ENCODE measurements around the gene LUC7L3.
A peak's percentile ranks its signal among the peaks of the same experiment; 100 is the strongest.
"Not testable (repeated sequence)": the region's sequence is repeated elsewhere in the genome, so short reads cannot be mapped to it uniquely, and the experiment has no call there.

LUC7L3 gene

DNA sequence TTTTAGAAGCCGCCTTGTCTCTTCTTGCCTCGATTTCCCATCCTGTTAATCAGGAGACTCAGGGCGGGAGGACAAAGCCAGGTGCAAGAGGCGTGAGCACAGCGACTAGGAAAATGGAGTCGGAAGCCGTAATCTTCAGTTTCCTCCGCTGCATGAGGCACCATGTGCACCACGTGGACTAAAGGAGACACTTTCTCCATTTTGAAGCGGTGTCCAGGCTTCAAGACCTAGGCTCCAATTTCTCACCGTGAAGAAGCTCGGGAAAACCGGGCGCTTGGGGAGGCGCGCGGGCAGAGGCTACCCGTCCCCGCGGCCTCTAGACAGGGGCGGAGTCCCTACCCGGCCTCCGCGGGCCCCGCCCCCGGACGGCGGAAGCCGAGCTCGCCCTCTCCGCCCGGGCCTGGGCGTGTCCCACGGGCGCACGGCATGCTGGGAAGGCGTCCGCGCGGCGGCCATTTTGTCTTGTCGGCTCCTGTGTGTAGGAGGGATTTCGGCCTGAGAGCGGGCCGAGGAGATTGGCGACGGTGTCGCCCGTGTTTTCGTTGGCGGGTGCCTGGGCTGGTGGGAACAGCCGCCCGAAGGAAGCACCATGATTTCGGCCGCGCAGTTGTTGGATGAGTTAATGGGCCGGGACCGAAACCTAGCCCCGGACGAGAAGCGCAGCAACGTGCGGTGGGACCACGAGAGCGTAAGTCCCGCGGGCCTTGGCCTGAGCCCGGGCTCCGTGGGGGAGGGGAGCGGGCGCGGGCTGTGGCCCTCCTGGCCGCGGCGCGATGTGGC, at the start of gene LUC7L3:
Gene LUC7L3 (plus strand): TSS at position 460 of the 780 bp plus-strand sequence. CDS start 130 bp downstream, at position 590.
- DNase-seq (ENCODE audit: low read depth), result peak; percentile 92

DNA sequence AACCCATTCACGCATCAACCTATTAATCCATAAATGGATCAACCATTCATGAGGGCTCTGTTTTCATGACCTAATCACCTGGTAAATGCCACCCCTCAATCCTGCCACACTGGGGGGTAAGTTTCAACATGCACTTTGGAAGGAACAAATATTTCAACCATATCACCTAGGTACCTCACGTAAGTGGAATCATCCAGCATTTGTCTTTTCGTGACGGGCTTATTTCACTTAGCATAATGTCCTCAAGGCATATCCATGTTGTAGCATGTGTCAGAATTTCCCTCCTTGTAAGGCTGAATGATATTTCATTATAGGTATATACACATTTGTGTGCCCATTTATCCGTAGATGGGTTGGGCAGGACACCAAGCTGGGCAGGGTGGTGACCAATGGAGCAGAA, 47.3 kb upstream of the LUC7L3 start:
- DNase-seq (ENCODE audit: low read depth), result no peak

- DNase-seq (ENCODE audit: low read depth), result no peak
These were observed 46.4 kb upstream of the LUC7L3 start for GRCh38 chr17:50672831-50673551.

- DNase-seq (ENCODE audit: low read depth), result no peak
These were observed 44.2 kb upstream of the LUC7L3 start for GRCh38 chr17:50675190-50675589.

DNA sequence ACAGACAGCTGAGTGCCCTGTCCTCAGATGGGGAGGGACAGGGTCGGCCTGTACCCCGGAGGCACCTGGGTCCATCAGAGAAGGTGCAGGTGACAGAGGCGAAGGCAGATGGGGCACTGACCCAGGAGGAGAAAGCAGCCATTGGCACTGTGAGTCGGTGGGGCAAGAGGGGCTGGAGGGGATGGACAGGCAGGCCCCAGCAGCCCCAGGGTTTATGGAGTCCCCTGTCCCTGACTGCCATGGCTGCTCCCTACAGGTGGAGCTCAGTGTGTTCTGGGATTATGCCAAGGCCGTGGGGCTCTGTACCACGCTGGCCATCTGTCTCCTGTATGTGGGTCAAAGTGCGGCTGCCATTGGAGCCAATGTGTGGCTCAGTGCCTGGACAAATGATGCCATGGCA, 43.8 kb upstream of the LUC7L3 start:
- no peak for DNase-seq (ENCODE audit: low read depth)

GRCh38 chr17:50676065-50676975, 43.1 kb upstream of the LUC7L3 start:
- no peak for DNase-seq (ENCODE audit: low read depth)

GRCh38 chr17:50677851-50678375, 41.5 kb upstream of the LUC7L3 start:
- no peak for DNase-seq (ENCODE audit: low read depth)

DNA sequence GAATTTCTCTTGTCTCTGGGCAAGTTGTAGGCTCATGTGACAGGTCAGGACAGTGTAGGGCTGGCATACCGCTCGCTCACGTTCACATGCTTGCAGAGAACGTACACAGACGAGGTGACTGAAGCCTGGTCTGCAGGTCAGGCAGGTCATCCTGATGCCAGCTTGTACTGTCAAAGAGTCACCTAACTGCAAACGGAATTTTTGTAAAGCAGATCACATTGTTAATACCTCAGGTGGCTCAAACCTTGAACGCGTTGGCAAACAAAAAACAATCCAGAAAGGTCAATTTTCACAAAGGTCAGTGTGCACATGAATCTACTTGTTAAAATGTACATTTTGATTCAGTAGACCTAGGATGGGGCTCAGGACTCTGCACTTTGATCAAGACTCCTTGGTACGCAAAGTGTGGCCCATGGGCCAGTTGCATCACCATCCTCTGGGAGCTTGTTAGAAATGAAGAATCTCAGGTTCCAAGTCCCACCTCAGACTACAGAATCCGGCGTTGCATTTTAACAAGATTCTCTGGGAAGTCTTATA, 40.3 kb upstream of the LUC7L3 start:
- no peak for DNase-seq (ENCODE audit: low read depth)

DNA sequence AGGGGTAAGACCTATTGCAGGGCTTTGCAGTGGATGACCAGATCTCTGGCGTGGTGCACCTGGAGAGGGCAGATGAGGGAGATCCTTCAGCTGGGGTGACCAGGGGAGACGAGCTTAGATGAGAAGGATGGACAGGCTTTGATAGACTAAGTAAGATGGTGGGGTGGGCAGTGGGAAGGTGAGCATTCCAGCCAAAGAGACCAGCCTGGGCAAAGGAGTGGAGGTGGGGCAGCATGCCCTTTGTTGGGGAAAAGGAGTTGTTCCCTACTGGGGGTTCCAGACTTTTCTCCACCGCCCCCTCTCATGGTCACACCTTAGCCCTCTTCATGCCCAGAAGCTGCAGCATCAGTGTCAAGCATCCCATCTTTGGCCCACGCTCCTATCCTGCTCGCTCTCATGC, 39.3 kb upstream of the LUC7L3 start:
- no peak for DNase-seq (ENCODE audit: low read depth)

DNA sequence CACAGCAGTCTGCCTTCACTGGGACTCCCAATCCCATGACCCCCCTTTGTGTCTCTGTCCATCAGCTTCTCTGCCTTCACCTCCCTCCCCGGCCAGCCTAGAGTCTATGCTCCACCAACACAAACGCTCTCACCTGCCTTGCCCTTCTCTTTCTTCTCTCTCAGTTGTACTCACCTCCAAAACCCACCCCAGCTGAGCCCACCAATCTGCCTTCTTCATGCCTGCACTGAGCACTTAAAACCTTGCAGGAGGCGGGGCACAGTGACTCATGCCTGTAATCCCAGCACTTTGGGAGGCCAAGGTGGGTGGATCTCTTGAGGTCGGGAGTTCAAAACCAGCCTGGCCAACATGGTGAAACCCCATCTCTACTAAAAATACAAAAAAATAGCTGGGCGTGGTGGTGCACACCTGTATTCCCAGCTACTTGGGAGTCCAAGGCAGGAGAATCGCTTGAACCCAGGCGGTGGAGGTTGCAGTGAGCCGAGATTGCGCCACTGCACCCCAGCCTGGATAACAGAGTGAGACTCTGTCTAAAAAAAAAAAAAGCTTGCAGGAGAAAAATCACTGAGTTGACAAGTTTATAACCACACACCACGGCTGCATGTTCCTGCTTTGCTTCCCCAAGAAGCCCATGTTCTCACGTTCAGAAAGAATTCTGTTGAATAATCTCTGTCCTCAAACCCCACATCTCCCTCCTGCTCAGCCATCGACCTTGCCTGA, 38.7 kb upstream of the LUC7L3 start:
- not testable (repeated sequence) for DNase-seq (ENCODE audit: low read depth)

DNA sequence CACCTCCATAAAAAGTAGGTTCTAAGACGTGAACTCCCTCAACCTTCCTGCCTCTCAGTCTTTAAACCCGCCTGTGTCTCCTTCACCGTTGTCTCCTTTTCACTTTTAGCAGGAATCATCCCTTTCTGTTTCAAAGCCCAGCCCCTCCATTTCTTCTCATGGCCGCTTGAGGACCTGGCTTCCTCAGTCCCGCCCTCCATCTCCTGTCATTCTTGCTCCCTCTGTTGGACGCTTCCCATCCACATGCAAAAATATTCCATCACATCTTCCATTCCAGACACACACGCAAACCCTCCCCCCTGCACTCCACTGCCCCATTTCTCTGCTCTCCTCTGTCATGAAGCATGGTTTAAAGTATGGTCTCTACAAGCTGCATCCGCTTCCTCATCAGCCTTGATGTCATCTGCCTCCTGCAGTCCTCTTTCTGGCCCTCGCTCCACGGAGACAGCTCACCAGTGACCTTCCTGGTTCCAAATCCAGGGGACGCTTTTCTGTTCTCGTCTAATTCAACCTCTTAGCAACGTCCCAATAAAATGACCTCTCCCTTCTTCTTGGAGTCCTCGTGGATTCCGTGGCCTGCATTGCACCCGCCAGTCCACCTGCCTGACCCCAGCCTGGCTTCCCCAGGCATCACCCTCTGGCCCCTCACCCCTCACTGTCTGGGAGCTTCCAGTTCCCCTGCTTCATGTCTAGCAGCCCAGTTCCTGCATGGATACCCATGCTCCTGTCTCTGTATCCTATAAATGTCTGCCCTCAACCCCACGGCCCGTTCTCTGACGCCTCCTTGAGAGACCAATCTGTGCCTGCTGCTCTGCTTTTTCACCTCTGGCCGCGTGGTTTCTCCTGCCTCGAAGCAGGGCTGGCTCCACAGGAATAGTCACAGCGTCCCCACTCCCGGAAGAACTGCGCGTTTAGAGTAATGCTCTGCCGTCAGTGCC, 37.9 kb upstream of the LUC7L3 start:
- peak; percentile 69 for DNase-seq (ENCODE audit: low read depth)

DNA sequence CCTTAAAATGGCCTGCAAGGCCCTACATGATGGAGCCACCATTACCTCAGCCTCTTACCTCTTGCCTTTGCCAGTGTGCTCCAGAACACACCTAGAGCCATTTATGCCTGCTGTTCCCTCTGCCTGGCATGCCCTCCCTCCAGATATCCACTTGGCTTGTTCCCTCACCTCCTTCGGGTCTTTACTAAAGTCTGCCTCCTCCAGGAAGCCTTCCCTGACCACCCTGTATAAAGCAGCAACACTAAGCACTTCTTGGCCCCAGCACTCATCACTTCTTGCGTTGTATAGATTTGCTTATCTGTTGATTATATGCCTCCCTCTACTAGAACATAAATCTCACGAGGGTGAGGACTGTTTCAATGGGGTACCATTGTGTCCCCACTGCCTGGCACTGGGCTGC, 37.0 kb upstream of the LUC7L3 start:
- no peak for DNase-seq (ENCODE audit: low read depth)

- no peak for DNase-seq (ENCODE audit: low read depth)
These were observed 36.5 kb upstream of the LUC7L3 start for GRCh38 chr17:50682938-50683337.

DNA sequence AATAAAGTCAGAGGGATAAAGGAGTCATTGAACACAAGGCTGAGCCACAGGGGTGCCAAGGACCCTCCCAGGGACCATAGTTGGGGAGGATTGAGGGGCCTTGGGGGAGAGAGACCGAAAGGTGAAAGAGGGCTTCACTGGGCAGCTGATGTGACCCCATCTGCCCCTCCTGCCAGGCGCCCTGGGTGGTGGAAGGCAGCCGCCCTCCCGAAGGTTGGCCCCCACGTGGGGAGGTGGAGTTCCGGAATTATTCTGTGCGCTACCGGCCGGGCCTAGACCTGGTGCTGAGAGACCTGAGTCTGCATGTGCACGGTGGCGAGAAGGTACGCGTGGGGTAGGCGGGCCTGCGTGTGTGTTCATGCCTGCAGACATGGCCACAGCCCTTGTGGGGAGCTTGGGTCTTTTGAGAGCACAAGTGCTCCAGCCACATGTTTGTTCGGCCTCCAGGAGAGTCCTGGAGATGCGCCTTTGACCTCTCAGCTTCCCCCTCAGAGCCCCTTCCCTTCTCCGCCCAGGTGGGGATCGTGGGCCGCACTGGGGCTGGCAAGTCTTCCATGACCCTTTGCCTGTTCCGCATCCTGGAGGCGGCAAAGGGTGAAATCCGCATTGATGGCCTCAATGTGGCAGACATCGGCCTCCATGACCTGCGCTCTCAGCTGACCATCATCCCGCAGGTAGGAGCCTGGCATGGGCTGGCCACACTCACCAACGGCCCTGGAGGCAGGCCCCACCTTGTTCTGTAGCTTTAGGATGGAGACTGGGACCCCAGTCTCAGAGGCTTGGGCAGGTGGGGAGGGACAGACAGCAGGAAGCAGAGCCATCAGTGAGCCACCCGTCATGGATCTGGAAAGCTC, 35.7 kb upstream of the LUC7L3 start:
- DNase-seq (ENCODE audit: low read depth), result no peak

GRCh38 chr17:50684288-50684611, 35.2 kb upstream of the LUC7L3 start:
- no peak for DNase-seq (ENCODE audit: low read depth)

DNA sequence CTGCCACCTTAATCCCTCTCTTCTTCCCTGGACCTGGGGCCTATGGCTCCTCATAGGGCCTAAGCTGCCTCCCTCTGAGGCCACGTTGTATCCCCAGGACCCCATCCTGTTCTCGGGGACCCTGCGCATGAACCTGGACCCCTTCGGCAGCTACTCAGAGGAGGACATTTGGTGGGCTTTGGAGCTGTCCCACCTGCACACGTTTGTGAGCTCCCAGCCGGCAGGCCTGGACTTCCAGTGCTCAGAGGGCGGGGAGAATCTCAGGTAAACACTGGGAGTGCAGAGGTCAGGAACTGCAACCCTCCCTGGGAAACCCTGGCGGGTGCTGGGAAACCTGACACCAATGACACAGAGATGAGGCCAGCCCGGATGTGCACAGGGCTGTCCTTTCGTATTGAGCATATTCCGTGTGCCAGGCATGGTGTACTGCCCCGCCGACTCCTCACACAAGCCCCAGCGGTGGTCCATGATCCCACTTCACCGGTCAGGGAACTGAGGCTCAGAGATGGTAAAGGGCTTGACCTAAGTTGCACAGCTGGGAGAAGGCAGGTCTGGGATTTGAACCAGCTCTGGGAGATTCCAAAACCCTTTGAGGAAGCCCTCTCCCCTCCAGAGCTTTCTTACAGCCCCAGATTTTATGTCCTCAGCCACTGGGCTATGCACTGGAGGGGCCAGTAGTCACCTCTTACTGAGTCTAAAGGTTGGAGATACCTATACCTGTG, 34.6 kb upstream of the LUC7L3 start:
- DNase-seq (ENCODE audit: low read depth), result no peak

- no peak for DNase-seq (ENCODE audit: low read depth)
These were observed 34.1 kb upstream of the LUC7L3 start for GRCh38 chr17:50685334-50685665.

- no peak for DNase-seq (ENCODE audit: low read depth)
These were observed 33.5 kb upstream of the LUC7L3 start for GRCh38 chr17:50685691-50686493.
